Caco-2 (cell line): ENCODE data around the gene PPT2. TPM values are rescaled to one million over a fixed set of nuclear protein-coding genes. Genes with fewer than 3 reads are reported as not detected.

Experiments used
- BruUV-seq: library from RNA; stranded (reverse); fragments of 400-500 nt; replicated peaks from 2 replicates; lab custom pipeline; 2021; lab: Mats Ljungman, UMichigan
- CTCF ChIA-PET: fragments of 300-600 bp; sonication (Branson Sonifier 250); formaldehyde crosslinking; loops from one replicate; lab custom pipeline; 2022; ENCODE audit warnings: antibody characterized with exemption; lab: Charles Lee
- POLR2A ChIA-PET: fragments of 300-600 bp; sonication (Branson Sonifier 250); formaldehyde crosslinking; loops from one replicate; lab custom pipeline; 2022; ENCODE audit warnings: antibody characterized with exemption; lab: Charles Lee
- DNase-seq, 2 experiments: peaks; one replicate each; pipeline versions ENCODE4 v3.0.0 to v3.0.0-alpha.2; 2020 to 2022
- H3K27me3 ChIP-seq: replicated peaks from 2 replicates; pipeline ENCODE4 v1.6.0; 2011; ENCODE audit warnings: low read length; ENCODE audit not compliant: control insufficient read depth, insufficient read depth
- H3K36me3 ChIP-seq: 2 replicates; pipeline ENCODE4 v1.5.1; 2011; ENCODE audit warnings: low read length; ENCODE audit not compliant: control insufficient read depth, insufficient read depth
- H3K4me1 ChIP-seq: fragments of 250-450 bp; sonication (Bioruptor Pico); 2 replicates; pipeline ENCODE4 v1.5.1; 2020; ENCODE audit warnings: mild to moderate bottlenecking
- H3K4me3 ChIP-seq: 2 replicates; pipeline ENCODE4 v1.5.1; 2011; ENCODE audit warnings: low read depth, mild to moderate bottlenecking, control low read depth, low read length
- H3K9me3 ChIP-seq: fragments of 250-450 bp; sonication (Bioruptor Pico); 2 replicates; pipeline ENCODE4 v1.5.1; 2020; ENCODE audit warnings: mild to moderate bottlenecking, moderate library complexity
- H3K27ac Mint-ChIP-seq: one replicate; pipeline ENCODE4 v1.8.0; 2022; ENCODE audit warnings: mixed read lengths; ENCODE audit not compliant: unreplicated experiment
- H3K27me3 Mint-ChIP-seq: one replicate; pipeline ENCODE4 v1.8.0; 2022; ENCODE audit warnings: mixed read lengths; ENCODE audit not compliant: insufficient read depth, unreplicated experiment
- H3K36me3 Mint-ChIP-seq: one replicate; pipeline ENCODE4 v1.8.0; 2022; ENCODE audit warnings: mild to moderate bottlenecking, mixed read lengths; ENCODE audit not compliant: insufficient read depth, unreplicated experiment
- H3K4me1 Mint-ChIP-seq: one replicate; pipeline ENCODE4 v1.8.0; 2022; ENCODE audit warnings: low read depth, mixed read lengths; ENCODE audit not compliant: unreplicated experiment
- H3K4me3 Mint-ChIP-seq: one replicate; pipeline ENCODE4 v1.8.0; 2022; ENCODE audit warnings: mild to moderate bottlenecking, moderate library complexity, mixed read lengths; ENCODE audit not compliant: unreplicated experiment
- H3K9me3 Mint-ChIP-seq: one replicate; pipeline ENCODE4 v1.8.0; 2022; ENCODE audit warnings: mixed read lengths; ENCODE audit not compliant: unreplicated experiment
- CTCF ChIP-seq, 2 experiments: fragments of 200-600 bp in 1 of 2; IDR thresholded peaks; 1 replicate in 1 of 2; 2 replicates in 1 of 2; pipeline versions ENCODE4 v1.5.1 to v1.8.0; 2011 to 2022; ENCODE audit warnings: antibody characterized with exemption in 1 of 2, control low read depth in 1 of 2, inconsistent platforms in 1 of 2, low read depth in 1 of 2, low read length in 1 of 2, mild to moderate bottlenecking in 1 of 2, moderate library complexity in 1 of 2; ENCODE audit not compliant: insufficient read depth in 1 of 2, severe bottlenecking in 1 of 2, unreplicated experiment in 1 of 2
- intact Hi-C: fragments of 100-400 bp; cut with micrococcal nuclease; formaldehyde crosslinking; loops from one replicate; pipeline ENCODE4 v1.10.0; 2022; ENCODE audit not compliant: unreplicated experiment
- total RNA-seq: library from RNA; stranded (reverse); gene quantifications from 2 replicates; pipeline ENCODE4 v1.2.3, GENCODE V29; 2022

PPT2 gene
- total RNA-seq, 1 experiment from 2014 or later, result 80.8 TPM

- Histone ChIP-seq H3K4me1 (peaks cover 15% of the 10 kb centered on the region), H3K36me3 (no peaks in the 10 kb centered on the region), H3K27me3 (no peaks in the 10 kb centered on the region), H3K9me3 (no peaks in the 10 kb centered on the region), H3K4me3 (no peak overlapping the region)
- Mint-ChIP-seq H3K27ac (no peak overlapping the region), H3K27me3 (no peaks in the 10 kb centered on the region), H3K4me1 (peaks cover 22% of the 10 kb centered on the region), H3K4me3 (peak overlapping the region; percentile 47), H3K36me3 (peaks cover 14% of the 10 kb centered on the region), H3K9me3 (no peaks in the 10 kb centered on the region)
- no peak for TF ChIP-seq CTCF (IDR thresholded peaks at IDR 0.05; ENCODE audit: insufficient read depth in 1 of 2, low read depth in 1 of 2, low read length in 1 of 2, severe bottlenecking in 1 of 2, unreplicated experiment in 1 of 2)
- DNase-seq, result no peak
- POLR2A ChIA-PET, result no interaction called here
- intact Hi-C loops, result no loop called here
- CTCF ChIA-PET, result interaction anchor here (0.8 kb wide), 1 partner anchor 9 kb away, joined by 4 read pairs; no protein-coding TSS in a partner anchor
- BruUV-seq, result no TSS peak
These were observed 45.8 kb upstream of the PPT2 start for GRCh38 chr6:32108094-32108627.

DNA sequence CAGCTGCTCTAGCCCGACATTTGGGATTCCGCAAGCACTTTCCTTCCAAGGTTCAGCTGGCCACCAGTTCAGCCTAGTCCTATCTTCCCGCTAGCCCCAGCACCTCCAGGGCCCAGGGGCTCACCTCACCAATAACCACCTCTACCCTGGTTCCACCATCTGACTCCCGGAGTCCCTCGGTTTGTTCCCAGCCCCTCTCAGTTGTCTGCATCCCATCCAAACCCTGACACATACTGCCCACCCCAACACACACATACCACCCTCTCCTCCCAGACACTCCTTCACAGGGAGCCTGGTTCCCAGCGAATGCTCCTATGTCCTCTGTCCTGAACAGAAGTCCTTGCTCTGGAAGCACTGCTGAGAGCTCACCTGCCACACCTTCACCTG lies 45.2 kb upstream of the PPT2 start:
- no TSS peak for BruUV-seq
- H3K27me3 ChIP-seq, result no peaks in the 10 kb centered on the region
- H3K27ac Mint-ChIP-seq, result peak overlapping the region; percentile 47
- peak overlapping the region; percentile 41 for H3K4me3 Mint-ChIP-seq
- no peaks in the 10 kb centered on the region for H3K36me3 ChIP-seq
- no peaks in the 10 kb centered on the region for H3K9me3 Mint-ChIP-seq
- no peaks in the 10 kb centered on the region for H3K27me3 Mint-ChIP-seq
- peaks cover 22% of the 10 kb centered on the region for H3K4me1 Mint-ChIP-seq
- CTCF ChIA-PET, result interaction anchor here (0.8 kb wide), 1 partner anchor 8 kb away, joined by 4 read pairs; no protein-coding TSS in a partner anchor
- H3K36me3 Mint-ChIP-seq, result peaks cover 14% of the 10 kb centered on the region
- H3K9me3 ChIP-seq, result no peaks in the 10 kb centered on the region
- H3K4me3 ChIP-seq, result no peak overlapping the region
- intact Hi-C loops, result no loop called here
- POLR2A ChIA-PET, result no interaction called here
- TF ChIP-seq CTCF (IDR thresholded peaks at IDR 0.05; ENCODE audit: insufficient read depth in 1 of 2, low read depth in 1 of 2, low read length in 1 of 2, severe bottlenecking in 1 of 2, unreplicated experiment in 1 of 2), result no peak
- no peak for DNase-seq
- peaks cover 15% of the 10 kb centered on the region for H3K4me1 ChIP-seq

- Histone ChIP-seq H3K9me3 (no peaks in the 10 kb centered on the region), H3K36me3 (no peaks in the 10 kb centered on the region), H3K4me1 (peaks cover 15% of the 10 kb centered on the region), H3K4me3 (no peak within 1 kb of the TSS), H3K27me3 (no peaks in the 10 kb centered on the region)
- intact Hi-C loops, result no loop called here
- Mint-ChIP-seq H3K4me3 (peak within 1 kb of the TSS; percentile 47), H3K36me3 (peaks cover 14% of the 10 kb centered on the region), H3K27me3 (no peaks in the 10 kb centered on the region), H3K27ac (peak within 1 kb of the TSS; percentile 47), H3K4me1 (peaks cover 22% of the 10 kb centered on the region), H3K9me3 (no peaks in the 10 kb centered on the region)
- no peak for DNase-seq
- BruUV-seq, result no TSS peak
- CTCF ChIA-PET, result interaction anchor here (0.7 to 1.7 kb wide), 2 partner anchors 86 to 243 kb away, joined by 5 read pairs; no protein-coding TSS in a partner anchor
- TF ChIP-seq CTCF (IDR thresholded peaks at IDR 0.05; ENCODE audit: insufficient read depth in 1 of 2, low read depth in 1 of 2, low read length in 1 of 2, severe bottlenecking in 1 of 2, unreplicated experiment in 1 of 2), result no peak
- POLR2A ChIA-PET, result interaction anchor here (0.6 kb wide), 1 partner anchor 21 kb away, joined by 3 read pairs; no protein-coding TSS in a partner anchor
These were observed 44.7 kb upstream of the PPT2 start, which contains the start of gene TNXB for GRCh38 chr6:32109114-32109764. Gene TNXB (minus strand): TSS chr6:32109338. CDS start chr6:32098198, 11,140 bp downstream.
